Measurements from ENCODE around the gene TARS3.

Gene TARS3

DNA sequence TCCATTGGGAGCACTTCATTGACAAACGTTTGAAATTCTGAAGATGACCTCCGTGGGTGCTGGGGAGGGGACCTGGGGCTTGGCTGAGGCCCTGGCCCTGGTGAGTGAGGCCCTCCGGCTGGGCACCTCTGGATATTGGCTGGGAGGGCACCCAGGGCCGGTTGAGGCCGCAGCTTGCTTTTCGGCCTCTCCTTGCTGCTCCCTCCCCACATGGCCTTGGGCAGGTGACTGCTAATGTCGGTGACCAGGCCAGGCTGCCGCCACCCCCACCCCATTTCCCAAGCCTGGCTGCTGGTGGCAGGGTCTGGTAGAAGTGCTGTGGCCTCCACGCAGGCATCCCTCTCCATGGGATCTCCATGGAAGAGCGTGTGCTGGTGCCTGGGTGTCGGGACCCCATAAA, 111.6 kb downstream of the TARS3 start:
- H3K27me3 ChIP-seq (ENCODE audit: insufficient read depth, poor library complexity, severe bottlenecking) = no peaks in the 10 kb centered on the region
- no peak overlapping the region for H3K27ac ChIP-seq (ENCODE audit: poor library complexity, severe bottlenecking)
- ATAC-seq (ENCODE audit: low read depth) = no peak
- TF ChIP-seq, protein P1, sequence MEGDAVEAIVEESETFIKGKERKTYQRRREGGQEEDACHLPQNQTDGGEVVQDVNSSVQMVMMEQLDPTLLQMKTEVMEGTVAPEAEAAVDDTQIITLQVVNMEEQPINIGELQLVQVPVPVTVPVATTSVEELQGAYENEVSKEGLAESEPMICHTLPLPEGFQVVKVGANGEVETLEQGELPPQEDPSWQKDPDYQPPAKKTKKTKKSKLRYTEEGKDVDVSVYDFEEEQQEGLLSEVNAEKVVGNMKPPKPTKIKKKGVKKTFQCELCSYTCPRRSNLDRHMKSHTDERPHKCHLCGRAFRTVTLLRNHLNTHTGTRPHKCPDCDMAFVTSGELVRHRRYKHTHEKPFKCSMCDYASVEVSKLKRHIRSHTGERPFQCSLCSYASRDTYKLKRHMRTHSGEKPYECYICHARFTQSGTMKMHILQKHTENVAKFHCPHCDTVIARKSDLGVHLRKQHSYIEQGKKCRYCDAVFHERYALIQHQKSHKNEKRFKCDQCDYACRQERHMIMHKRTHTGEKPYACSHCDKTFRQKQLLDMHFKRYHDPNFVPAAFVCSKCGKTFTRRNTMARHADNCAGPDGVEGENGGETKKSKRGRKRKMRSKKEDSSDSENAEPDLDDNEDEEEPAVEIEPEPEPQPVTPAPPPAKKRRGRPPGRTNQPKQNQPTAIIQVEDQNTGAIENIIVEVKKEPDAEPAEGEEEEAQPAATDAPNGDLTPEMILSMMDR (IDR thresholded peaks at IDR 0.05; ENCODE audit: poor library complexity, severe bottlenecking) = no peak
- no peak for DNase-seq (ENCODE audit: low spot score)
- no peaks in the 10 kb centered on the region for H3K9me3 ChIP-seq (ENCODE audit: severe bottlenecking)
- H3K4me3 ChIP-seq (ENCODE audit: severe bottlenecking) = no peak overlapping the region
- peaks cover 10% of the 10 kb centered on the region for H3K4me1 ChIP-seq (ENCODE audit: insufficient read depth, poor library complexity, severe bottlenecking)
- H3K36me3 ChIP-seq (ENCODE audit: low read depth) = no peaks in the 10 kb centered on the region

DNA sequence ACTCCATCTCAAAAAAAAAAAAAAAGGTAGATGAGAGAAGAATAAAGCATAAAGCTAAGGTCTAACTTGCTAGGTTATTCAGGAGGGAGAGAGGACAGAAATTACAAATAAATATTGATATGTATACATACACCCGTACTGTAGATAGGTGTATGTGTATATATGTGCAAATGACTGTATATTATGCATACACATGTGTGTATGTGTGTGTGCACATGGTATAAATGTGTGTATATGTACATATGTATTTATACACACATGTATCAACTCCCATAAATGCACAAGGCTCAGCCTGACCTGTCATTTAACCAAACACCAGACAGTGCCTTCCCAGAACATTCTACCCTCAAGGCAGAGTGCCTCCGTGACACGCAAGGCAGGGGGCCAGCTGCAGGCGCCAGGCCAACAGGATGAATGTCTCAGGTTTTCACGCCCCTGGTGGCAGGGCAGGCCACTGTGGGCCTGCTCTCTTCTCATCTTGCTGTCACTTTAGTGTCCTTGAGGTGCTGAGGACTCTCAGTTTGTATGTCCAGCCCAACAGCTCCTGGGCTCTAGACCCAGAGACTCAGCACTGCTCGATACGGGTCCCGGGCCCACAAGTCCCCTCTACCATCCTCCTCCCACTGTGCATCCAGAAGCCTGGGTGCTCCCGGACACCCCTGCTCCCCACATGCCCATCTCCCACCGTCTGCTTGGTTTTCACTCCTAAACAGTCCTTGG, 112.5 kb downstream of the TARS3 start:
- Histone ChIP-seq H3K27ac (ENCODE audit: poor library complexity, severe bottlenecking) (no peak overlapping the region), H3K4me3 (ENCODE audit: severe bottlenecking) (no peak overlapping the region), H3K27me3 (ENCODE audit: insufficient read depth, poor library complexity, severe bottlenecking) (no peaks in the 10 kb centered on the region), H3K9me3 (ENCODE audit: severe bottlenecking) (no peaks in the 10 kb centered on the region), H3K36me3 (ENCODE audit: low read depth) (no peaks in the 10 kb centered on the region), H3K4me1 (ENCODE audit: insufficient read depth, poor library complexity, severe bottlenecking) (peaks cover 10% of the 10 kb centered on the region)
- DNase-seq (ENCODE audit: low spot score) (no peak), ATAC-seq (ENCODE audit: low read depth) (no peak)
- TF ChIP-seq, protein P1 (IDR thresholded peaks at IDR 0.05; ENCODE audit: poor library complexity, severe bottlenecking) = no peak

DNA sequence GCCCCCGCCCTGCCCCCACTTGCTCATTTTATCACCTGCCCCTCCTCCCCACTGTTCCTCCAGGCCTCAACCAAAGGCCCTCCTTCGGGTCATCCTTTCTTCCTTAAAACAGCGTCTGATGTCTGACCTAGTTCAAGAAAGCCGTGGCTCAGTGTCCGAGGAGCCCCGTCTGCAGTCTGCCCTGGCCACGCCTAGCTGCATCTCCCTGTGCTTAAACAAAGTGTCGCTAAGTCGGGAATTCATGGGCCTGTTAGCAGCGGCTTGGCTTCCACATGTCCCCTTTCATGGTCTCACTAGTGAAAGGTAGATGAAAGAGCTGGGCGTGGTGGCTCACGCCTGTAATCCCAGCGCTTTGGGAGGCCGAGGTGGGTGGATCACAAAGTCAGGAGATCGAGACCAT, 113.3 kb downstream of the TARS3 start:
- Histone ChIP-seq H3K27ac (ENCODE audit: poor library complexity, severe bottlenecking) (no peak overlapping the region), H3K27me3 (ENCODE audit: insufficient read depth, poor library complexity, severe bottlenecking) (no peaks in the 10 kb centered on the region), H3K9me3 (ENCODE audit: severe bottlenecking) (no peaks in the 10 kb centered on the region), H3K36me3 (ENCODE audit: low read depth) (no peaks in the 10 kb centered on the region), H3K4me1 (ENCODE audit: insufficient read depth, poor library complexity, severe bottlenecking) (peaks cover 6% of the 10 kb centered on the region), H3K4me3 (ENCODE audit: severe bottlenecking) (no peak overlapping the region)
- DNase-seq (ENCODE audit: low spot score) (no peak), ATAC-seq (ENCODE audit: low read depth) (no peak)
- TF ChIP-seq, protein P1 (IDR thresholded peaks at IDR 0.05; ENCODE audit: poor library complexity, severe bottlenecking) = no peak

DNA sequence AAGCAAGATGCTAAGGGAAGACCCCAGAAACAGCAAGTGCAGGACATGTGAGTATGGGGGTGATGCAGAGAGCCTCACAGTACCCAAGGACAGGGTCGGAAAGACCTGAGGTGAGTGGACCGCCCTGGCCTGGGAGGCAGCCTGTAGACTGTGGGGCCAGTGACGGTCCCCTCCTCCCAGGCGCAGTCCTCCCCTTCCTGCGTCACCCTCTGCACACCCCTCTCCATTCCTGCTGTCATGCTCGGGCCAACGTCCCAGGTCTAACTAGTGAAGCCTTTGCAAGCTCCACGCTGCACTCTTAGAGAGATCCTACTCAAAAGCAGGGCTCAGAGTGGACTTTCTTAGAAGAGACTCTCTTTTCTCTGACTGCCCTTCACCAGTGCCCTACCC, 113.7 kb downstream of the TARS3 start:
- Histone ChIP-seq H3K27ac (ENCODE audit: poor library complexity, severe bottlenecking) (no peak overlapping the region), H3K36me3 (ENCODE audit: low read depth) (no peaks in the 10 kb centered on the region), H3K27me3 (ENCODE audit: insufficient read depth, poor library complexity, severe bottlenecking) (no peaks in the 10 kb centered on the region), H3K9me3 (ENCODE audit: severe bottlenecking) (no peaks in the 10 kb centered on the region), H3K4me3 (ENCODE audit: severe bottlenecking) (no peak overlapping the region), H3K4me1 (ENCODE audit: insufficient read depth, poor library complexity, severe bottlenecking) (peaks cover 4% of the 10 kb centered on the region)
- TF ChIP-seq, protein P1 (IDR thresholded peaks at IDR 0.05; ENCODE audit: poor library complexity, severe bottlenecking) = no peak
- ATAC-seq (ENCODE audit: low read depth) = no peak
- no peak for DNase-seq (ENCODE audit: low spot score)

Data from RWPE2 (cell line).